Epithelial cell of umbilical artery (primary cell): Measurements from ENCODE around the gene ALG6. TPM values are rescaled to one million over a fixed set of nuclear protein-coding genes. Genes with fewer than 3 reads are reported as not detected.

ENCODE experiments used
- total RNA-seq: library from RNA; depleted of rRNA; stranded (reverse); fragments of >200 nt; gene quantifications from 2 replicates; pipeline ENCODE4 v1.2.3, GENCODE V29; 2014

Gene ALG6
- total RNA-seq: 12.3 and 22.5 TPM in 2 replicates

DNA sequence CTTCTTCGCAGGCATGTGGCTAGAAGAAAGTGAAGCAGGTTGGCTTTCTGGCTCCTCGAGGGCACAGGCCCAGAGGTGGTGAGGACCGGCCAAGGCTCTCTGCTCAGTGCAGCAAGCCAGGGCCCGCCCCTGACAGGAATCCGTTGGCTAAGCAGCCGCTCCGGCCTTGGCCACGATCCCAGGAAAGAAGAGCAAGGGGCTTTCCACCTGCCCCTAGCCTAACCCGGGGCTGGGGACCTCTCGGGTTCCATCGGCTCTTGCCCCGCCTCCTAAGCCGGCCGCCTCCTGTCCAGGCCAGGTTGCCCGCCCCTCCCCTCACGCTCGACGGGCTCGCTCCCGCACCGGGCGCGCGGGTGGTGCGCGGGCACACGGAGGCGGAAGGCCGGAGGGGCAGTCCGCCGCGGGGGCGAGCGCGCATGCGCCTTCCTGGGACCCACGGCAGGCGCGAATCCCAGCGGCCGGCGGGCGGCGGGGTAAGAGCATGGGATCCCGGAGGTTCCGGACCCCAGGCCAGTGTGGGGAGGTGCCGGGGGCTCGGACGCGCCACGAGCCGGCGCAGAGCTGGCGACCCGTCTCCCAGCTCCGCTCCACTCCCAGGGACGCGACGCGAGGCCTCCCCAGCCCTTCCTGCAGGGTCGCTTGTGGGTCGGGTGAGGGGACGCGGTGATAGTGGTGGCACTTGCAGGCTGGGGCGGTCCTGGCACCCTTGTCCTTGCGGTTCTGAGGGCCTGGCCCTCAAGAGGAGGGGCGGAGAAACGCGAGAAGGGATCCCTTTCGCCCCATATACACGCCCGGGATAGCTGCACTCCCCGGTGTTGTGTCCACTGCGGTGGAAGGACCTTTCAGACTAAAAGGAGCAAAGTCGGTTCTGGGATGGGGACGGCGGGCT lies at the start of gene ALG6:
Gene ALG6 (plus strand): TSS at position 413 of the 889 bp plus-strand sequence. CDS start 3,351 bp downstream, outside the sequence.

GRCh38 chr1:63322114-63322943 lies 45.1 kb upstream of the ALG6 start, which contains the start of gene FOXD3:
FOXD3 (plus strand) TSS chr1:63322567; CDS start chr1:63323059, 492 bp downstream.

Other genes starting within 250 kb of the ALG6 start
- not detected in 2 replicates for gene FOXD3, start 45.1 kb upstream of the ALG6 start, total RNA-seq
- 27.6 and 29.0 TPM in 2 replicates for gene ITGB3BP, start 155.6 kb downstream of the ALG6 start, total RNA-seq
- 3.6 and 5.6 TPM in 2 replicates for gene EFCAB7, start 155.9 kb downstream of the ALG6 start, total RNA-seq
- 30.5 and 39.2 TPM in 2 replicates for gene PGM1, start 225.8 kb downstream of the ALG6 start, total RNA-seq